B cell (primary cell): ENCODE measurements around the gene BAIAP3. TPM values are rescaled to one million over a fixed set of nuclear protein-coding genes. Genes with fewer than 3 reads are reported as not detected.

ENCODE experiments used
- ATAC-seq: fragments of 200-7000 bp; cut with Tn5 transposase; one replicate; pipeline ENCODE4 v1.10.0; 2021; ENCODE audit warnings: low read depth, mild to moderate bottlenecking, moderate number of reproducible peaks, moderate library complexity
- CTCF ChIA-PET: fragments of 350-600 bp; sonication (Branson Sonifier 250); formaldehyde crosslinking; loops from one replicate; lab custom pipeline; 2021; ENCODE audit warnings: antibody characterized with exemption, inconsistent platforms; lab: Charles Lee
- POLR2A ChIA-PET: fragments of 350-600 bp; sonication (Branson Sonifier 250); formaldehyde crosslinking; loops from one replicate; lab custom pipeline; 2021; ENCODE audit warnings: antibody characterized with exemption; lab: Charles Lee
- DNase-seq: peaks from one replicate; pipeline ENCODE4 v3.0.0; 2013
- H2AFZ ChIP-seq: 2 replicates; pipeline ENCODE4 v1.6.1; 2012; ENCODE audit warnings: mild to moderate bottlenecking, low read depth, low read length; ENCODE audit not compliant: insufficient read depth, poor library complexity, severe bottlenecking
- H3K27ac ChIP-seq, 2 donors: 1 replicate in 1 of 2; 2 replicates in 1 of 2; pipeline ENCODE4 v1.5.1; 2012 to 2013; ENCODE audit warnings: low read length in 2 of 2, mild to moderate bottlenecking in 2 of 2, moderate library complexity in 1 of 2
- H3K27me3 ChIP-seq, 4 experiments: fragments of 200-600 bp in 1 of 4; sonication (generic) in 1 of 4; replicated peaks in 1 of 4; 1 replicate in 2 of 4; 2 replicates in 2 of 4; pipeline versions ENCODE4 v1.6.1 to v1.7.0; 2013 to 2016; ENCODE audit warnings: low read length in 3 of 4, mild to moderate bottlenecking in 2 of 4, mixed read lengths in 1 of 4, moderate library complexity in 1 of 4; ENCODE audit not compliant: insufficient read depth in 4 of 4, control insufficient read depth in 3 of 4; ENCODE audit errors: control extremely low read depth in 1 of 4
- H3K36me3 ChIP-seq, 2 experiments: replicated peaks in 1 of 2; 1 replicate in 1 of 2; 2 replicates in 1 of 2; pipeline versions ENCODE4 v1.6.1 to v1.7.1; 2013; ENCODE audit warnings: low read length in 1 of 2; ENCODE audit not compliant: insufficient read depth in 2 of 2, control insufficient read depth in 1 of 2; ENCODE audit errors: control extremely low read depth in 1 of 2, extremely low read depth in 1 of 2
- H3K4me1 ChIP-seq, 2 donors: fragments of 200-600 bp in 1 of 2; sonication (generic) in 1 of 2; 1 replicate in 1 of 2; 2 replicates in 1 of 2; pipeline versions ENCODE4 v1.5.1 to v1.6.1; 2013 to 2017; ENCODE audit warnings: low read length in 2 of 2; ENCODE audit not compliant: control insufficient read depth in 2 of 2, insufficient read depth in 2 of 2
- H3K4me2 ChIP-seq: replicated peaks from 2 replicates; pipeline ENCODE3; 2012; ENCODE audit warnings: mild to moderate bottlenecking, low read depth, low read length; ENCODE audit not compliant: poor library complexity, severe bottlenecking
- H3K4me3 ChIP-seq, 5 experiments: fragments of 200-600 bp in 1 of 5; sonication (generic) in 1 of 5; 1 replicate in 3 of 5; 2 replicates in 2 of 5; pipeline versions ENCODE4 v1.5.1 to v1.7.0; 2011 to 2016; ENCODE audit warnings: low read length in 4 of 5, mild to moderate bottlenecking in 4 of 5, low read depth in 2 of 5, control low read depth in 1 of 5, moderate library complexity in 1 of 5; ENCODE audit not compliant: insufficient read depth in 1 of 5; ENCODE audit errors: control extremely low read depth in 1 of 5, extremely low read depth in 1 of 5
- H3K79me2 ChIP-seq: fragments of 200-600 bp; sonication (generic); one replicate; pipeline ENCODE4 v1.6.0; 2016; ENCODE audit warnings: low read length; ENCODE audit not compliant: control insufficient read depth, insufficient read depth
- H3K9ac ChIP-seq: fragments of 200-600 bp; sonication (generic); 2 replicates; pipeline ENCODE4 v1.6.1; 2017; ENCODE audit warnings: mild to moderate bottlenecking, low read length, moderate library complexity
- H3K9me3 ChIP-seq, 3 donors: one replicate each; pipeline versions ENCODE4 v1.6.1 to v1.7.1; 2013; ENCODE audit warnings: low read length in 2 of 3; ENCODE audit not compliant: control insufficient read depth in 2 of 3, insufficient read depth in 1 of 3; ENCODE audit errors: control extremely low read depth in 1 of 3
- H4K20me1 ChIP-seq: 2 replicates; pipeline ENCODE4 v1.6.0; 2012; ENCODE audit warnings: mild to moderate bottlenecking, low read length; ENCODE audit not compliant: insufficient read depth, control insufficient read depth, poor library complexity, severe bottlenecking
- H3K27ac Mint-ChIP-seq: one replicate; pipeline ENCODE4 v1.8.0; 2021; ENCODE audit warnings: mixed read lengths
- H3K27me3 Mint-ChIP-seq: one replicate; pipeline ENCODE4 v1.8.0; 2021; ENCODE audit warnings: mixed read lengths
- H3K4me1 Mint-ChIP-seq: one replicate; pipeline ENCODE4 v1.8.0; 2021; ENCODE audit warnings: mixed read lengths
- H3K4me3 Mint-ChIP-seq: one replicate; pipeline ENCODE4 v1.8.0; 2021; ENCODE audit warnings: mixed read lengths
- H3K9me3 Mint-ChIP-seq: one replicate; pipeline ENCODE4 v1.8.0; 2022; ENCODE audit warnings: mixed read lengths; ENCODE audit not compliant: insufficient read depth
- EZH2 ChIP-seq: IDR thresholded peaks from 2 replicates; pipeline ENCODE4 v1.6.1; 2012; ENCODE audit warnings: borderline replicate concordance, low read depth, mild to moderate bottlenecking, moderate library complexity, low read length; ENCODE audit not compliant: insufficient read depth, poor library complexity, severe bottlenecking
- WGBS: methylation state at CpG from one replicate; pipeline ENCODE4 v1.1.5; 2013; ENCODE audit warnings: missing lambda C conversion rate; ENCODE audit not compliant: insufficient coverage; 5-methylcytosine and 5-hydroxymethylcytosine counted together
- intact Hi-C: fragments of 100-400 bp; cut with micrococcal nuclease; formaldehyde crosslinking; loops from one replicate; pipeline ENCODE4 v1.10.0; 2022
- polyA plus RNA-seq: library from polyadenylated mRNA; depleted of rRNA; stranded (reverse); fragments of >200 nt; gene quantifications from 2 replicates; pipeline ENCODE4 v1.2.3, GENCODE V29; 2012
- total RNA-seq, 2 donors: library from RNA; stranded (reverse); fragments of 120-200 nt in 1 of 2; gene quantifications; 1 replicate in 1 of 2; 2 replicates in 1 of 2; pipeline versions ENCODE4 v1.2.3 to v1.2.4, GENCODE V29; 2013 to 2022
- TF ChIP-seq, protein P1 (sequence below): fragments of 200-600 bp; IDR thresholded peaks from one replicate; pipeline ENCODE4 v1.8.0; 2022; ENCODE audit warnings: antibody characterized with exemption, mild to moderate bottlenecking

BAIAP3 gene
- total and polyA plus RNA-seq, 2 donors (not counting 1 experiment from before 2014, with no cell fraction given) = 119 to 130 TPM

GRCh38 chr16:1324286-1324826 is 9.1 kb upstream of the BAIAP3 start:
- H3K27ac ChIP-seq = no peak overlapping the region
- no peak for DNase-seq
- H3K27me3 ChIP-seq = no peaks in the 10 kb centered on the region
- H3K9ac ChIP-seq = no peak overlapping the region
- 91% methylated on average over 18 of the region's 22 CpGs for WGBS
- no peak for TF ChIP-seq EZH2
- TF ChIP-seq, protein P1, sequence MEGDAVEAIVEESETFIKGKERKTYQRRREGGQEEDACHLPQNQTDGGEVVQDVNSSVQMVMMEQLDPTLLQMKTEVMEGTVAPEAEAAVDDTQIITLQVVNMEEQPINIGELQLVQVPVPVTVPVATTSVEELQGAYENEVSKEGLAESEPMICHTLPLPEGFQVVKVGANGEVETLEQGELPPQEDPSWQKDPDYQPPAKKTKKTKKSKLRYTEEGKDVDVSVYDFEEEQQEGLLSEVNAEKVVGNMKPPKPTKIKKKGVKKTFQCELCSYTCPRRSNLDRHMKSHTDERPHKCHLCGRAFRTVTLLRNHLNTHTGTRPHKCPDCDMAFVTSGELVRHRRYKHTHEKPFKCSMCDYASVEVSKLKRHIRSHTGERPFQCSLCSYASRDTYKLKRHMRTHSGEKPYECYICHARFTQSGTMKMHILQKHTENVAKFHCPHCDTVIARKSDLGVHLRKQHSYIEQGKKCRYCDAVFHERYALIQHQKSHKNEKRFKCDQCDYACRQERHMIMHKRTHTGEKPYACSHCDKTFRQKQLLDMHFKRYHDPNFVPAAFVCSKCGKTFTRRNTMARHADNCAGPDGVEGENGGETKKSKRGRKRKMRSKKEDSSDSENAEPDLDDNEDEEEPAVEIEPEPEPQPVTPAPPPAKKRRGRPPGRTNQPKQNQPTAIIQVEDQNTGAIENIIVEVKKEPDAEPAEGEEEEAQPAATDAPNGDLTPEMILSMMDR = no peak
- no peak for ATAC-seq
- H3K27ac Mint-ChIP-seq = peak overlapping the region; percentile 77
- H3K79me2 ChIP-seq = peaks cover 17% of the 10 kb centered on the region
- no peaks in the 10 kb centered on the region for H3K9me3 ChIP-seq
- H3K4me1 ChIP-seq = peaks cover 0 to 23% of the 10 kb centered on the region in 2 donors
- no peak overlapping the region for H2AFZ ChIP-seq
- no peak overlapping the region for H3K4me3 Mint-ChIP-seq
- peaks cover 5% of the 10 kb centered on the region for H3K4me1 Mint-ChIP-seq
- H3K9me3 Mint-ChIP-seq = no peaks in the 10 kb centered on the region
- no peaks in the 10 kb centered on the region for H3K27me3 Mint-ChIP-seq
- H3K36me3 ChIP-seq = peaks cover 0 to 53% of the 10 kb centered on the region in 2 experiments
- H4K20me1 ChIP-seq = peaks cover 52% of the 10 kb centered on the region
- ChIA-PET CTCF (no interaction called here), POLR2A (interaction anchor here (0.6 to 0.9 kb wide), 2 partner anchors 11 to 89 kb away, joined by 3 to 13 read pairs; no protein-coding TSS in a partner anchor)
- H3K4me2 ChIP-seq = no peak overlapping the region
- no peak overlapping the region for H3K4me3 ChIP-seq
- intact Hi-C loops = no loop called here

DNA sequence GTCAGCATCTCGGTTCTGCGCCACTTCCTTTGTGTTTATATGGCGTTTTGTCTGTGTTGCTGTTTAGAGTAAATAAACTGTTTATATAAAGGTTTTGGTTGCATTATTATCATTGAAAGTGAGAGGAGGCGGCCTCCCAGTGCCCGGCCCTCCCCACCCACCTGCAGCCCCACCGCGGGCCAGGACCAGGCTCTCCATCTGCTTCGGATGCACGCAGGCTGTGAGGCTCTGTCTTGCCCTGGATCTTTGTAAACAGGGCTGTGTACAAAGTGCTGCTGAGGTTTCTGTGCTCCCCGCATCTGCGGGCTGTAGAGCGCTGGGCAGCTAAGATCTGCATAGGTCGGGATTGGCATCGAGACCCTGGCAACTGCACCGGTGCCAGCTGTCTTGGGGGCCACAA is 8.2 kb upstream of the BAIAP3 start:
- no peak overlapping the region for H3K4me3 Mint-ChIP-seq
- Histone ChIP-seq H2AFZ (no peak overlapping the region), H3K27me3 (peaks cover 0 to 3% (median under 1%) of the 10 kb centered on the region in 4 experiments), H4K20me1 (peaks cover 43% of the 10 kb centered on the region), H3K27ac (peak overlapping the region; percentile 82 to 84), H3K4me2 (no peak overlapping the region), H3K36me3 (peaks cover 0 to 44% of the 10 kb centered on the region in 2 experiments), H3K9ac (no peak overlapping the region), H3K79me2 (peaks cover 9% of the 10 kb centered on the region), H3K9me3 (peaks cover 0 to 4% (median 0%) of the 10 kb centered on the region in 3 donors), H3K4me3 (no peak overlapping the region), H3K4me1 (peaks cover 0 to 27% of the 10 kb centered on the region in 2 donors)
- no peak overlapping the region for H3K27ac Mint-ChIP-seq
- H3K9me3 Mint-ChIP-seq = no peaks in the 10 kb centered on the region
- TF ChIP-seq EZH2 = no peak
- TF ChIP-seq, protein P1 = no peak
- H3K27me3 Mint-ChIP-seq = no peaks in the 10 kb centered on the region
- peaks cover 5% of the 10 kb centered on the region for H3K4me1 Mint-ChIP-seq
- 93% methylated on average over 14 of the region's 15 CpGs for WGBS
- DNase-seq (no peak), ATAC-seq (no peak)
- ChIA-PET CTCF (no interaction called here), POLR2A (no interaction called here)
- intact Hi-C loops = no loop called here
